WTC11 (cell line): ENCODE results near the gene E2F4. TPM values are rescaled to one million over a fixed set of nuclear protein-coding genes. Genes with fewer than 3 reads are reported as not detected.
A peak's percentile ranks its signal among the peaks of the same experiment; 100 is the strongest.

Source experiments
- ATAC-seq: fragments of 200-7000 bp; cut with Tn5 transposase; 2 replicates; pipeline ENCODE4 v1.10.0; 2021; ENCODE audit warnings: mild to moderate bottlenecking, moderate library complexity
- CTCF ChIA-PET: fragments of 300-600 bp; sonication (Branson Sonifier 250); formaldehyde crosslinking; loops from one replicate; lab custom pipeline; 2021; ENCODE audit warnings: antibody characterized with exemption; lab: Charles Lee
- POLR2A ChIA-PET: fragments of 350-600 bp; sonication (Branson Sonifier 250); formaldehyde crosslinking; loops from one replicate; lab custom pipeline; 2021; ENCODE audit warnings: antibody characterized with exemption; lab: Charles Lee
- DNase-seq: peaks from one replicate; pipeline ENCODE4 v3.0.0; 2021; ENCODE audit warnings: low spot score
- H3K27ac Mint-ChIP-seq: 2 replicates; pipeline ENCODE4 v1.8.0; 2021; ENCODE audit warnings: mixed read lengths
- H3K27me3 Mint-ChIP-seq: 2 replicates; pipeline ENCODE4 v1.8.0; 2021; ENCODE audit warnings: low read depth, mild to moderate bottlenecking, moderate library complexity, mixed read lengths
- H3K36me3 Mint-ChIP-seq: 2 replicates; pipeline ENCODE4 v1.8.0; 2021; ENCODE audit warnings: mixed read lengths
- H3K4me1 Mint-ChIP-seq: 2 replicates; pipeline ENCODE4 v1.8.0; 2022; ENCODE audit warnings: mixed read lengths
- H3K4me3 Mint-ChIP-seq: 2 replicates; pipeline ENCODE4 v1.8.0; 2021; ENCODE audit warnings: mild to moderate bottlenecking, moderate library complexity, mixed read lengths
- H3K9me3 Mint-ChIP-seq: 2 replicates; pipeline ENCODE4 v1.8.0; 2021; ENCODE audit warnings: mixed read lengths
- ATF3 ChIP-seq: sonication (generic); formaldehyde crosslinking; conservative IDR thresholded peaks from 2 replicates; pipeline ENCODE4 v1.8.1; 2022; ENCODE audit warnings: mild to moderate bottlenecking, missing genetic modification reagents
- ETV6 ChIP-seq: sonication (generic); formaldehyde crosslinking; IDR thresholded peaks from 2 replicates; pipeline ENCODE4 v1.8.1; 2022; ENCODE audit warnings: mild to moderate bottlenecking, missing genetic modification reagents
- JAZF1 ChIP-seq: fragments of 250-450 bp; sonication (Bioruptor Pico); IDR thresholded peaks from 2 replicates; pipeline ENCODE4 v1.9.0; 2021; ENCODE audit warnings: moderate library complexity, mild to moderate bottlenecking, inconsistent platforms
- JUN ChIP-seq: sonication (generic); formaldehyde crosslinking; IDR thresholded peaks from 2 replicates; pipeline ENCODE4 v1.8.0; 2023; ENCODE audit warnings: mild to moderate bottlenecking, missing genetic modification reagents
- MXD4 ChIP-seq: fragments of 250-450 bp; sonication (Bioruptor Pico); IDR thresholded peaks from 2 replicates; pipeline ENCODE4 v1.8.0; 2021; ENCODE audit warnings: mild to moderate bottlenecking, moderate library complexity, borderline replicate concordance
- ZBTB21 ChIP-seq: sonication (generic); formaldehyde crosslinking; IDR thresholded peaks from 2 replicates; pipeline ENCODE4 v1.8.1; 2023; ENCODE audit warnings: mild to moderate bottlenecking, missing genetic modification reagents, borderline replicate concordance
- ZNF671 ChIP-seq: fragments of 250-450 bp; sonication (Bioruptor Pico); IDR thresholded peaks from 2 replicates; pipeline ENCODE4 v1.8.0; 2021; ENCODE audit warnings: mild to moderate bottlenecking
- ZSCAN18 ChIP-seq: fragments of 250-450 bp; sonication (Bioruptor Pico); IDR thresholded peaks from 2 replicates; pipeline ENCODE4 v2.1.2; 2022; ENCODE audit warnings: mild to moderate bottlenecking, moderate library complexity
- total RNA-seq: library from RNA; stranded (reverse); gene quantifications from 3 replicates; pipeline ENCODE4 v1.2.3, GENCODE V29; 2021
- TF ChIP-seq, protein P1 (sequence below): sonication (generic); formaldehyde crosslinking; IDR thresholded peaks from 2 replicates; pipeline ENCODE4 v1.8.1; 2023; ENCODE audit warnings: mild to moderate bottlenecking, missing genetic modification reagents, borderline replicate concordance
- TF ChIP-seq, protein P2 (sequence below): fragments of 250-450 bp; sonication (Bioruptor Pico); IDR thresholded peaks from 2 replicates; pipeline ENCODE4 v1.9.0; 2021; ENCODE audit warnings: moderate library complexity, mild to moderate bottlenecking, inconsistent platforms, borderline replicate concordance
- TF ChIP-seq, protein P3 (sequence below): fragments of 250-450 bp; sonication (Bioruptor Pico); conservative IDR thresholded peaks from 2 replicates; pipeline ENCODE4 v1.9.0; 2021; ENCODE audit warnings: mild to moderate bottlenecking
- TF ChIP-seq, protein P4 (sequence below): fragments of 250-450 bp; sonication (Bioruptor Pico); IDR thresholded peaks from 2 replicates; pipeline ENCODE4 v1.8.0; 2021; ENCODE audit warnings: mild to moderate bottlenecking

Gene E2F4
- total RNA-seq, 1 experiment from 2014 or later, result 85.0 TPM

DNA sequence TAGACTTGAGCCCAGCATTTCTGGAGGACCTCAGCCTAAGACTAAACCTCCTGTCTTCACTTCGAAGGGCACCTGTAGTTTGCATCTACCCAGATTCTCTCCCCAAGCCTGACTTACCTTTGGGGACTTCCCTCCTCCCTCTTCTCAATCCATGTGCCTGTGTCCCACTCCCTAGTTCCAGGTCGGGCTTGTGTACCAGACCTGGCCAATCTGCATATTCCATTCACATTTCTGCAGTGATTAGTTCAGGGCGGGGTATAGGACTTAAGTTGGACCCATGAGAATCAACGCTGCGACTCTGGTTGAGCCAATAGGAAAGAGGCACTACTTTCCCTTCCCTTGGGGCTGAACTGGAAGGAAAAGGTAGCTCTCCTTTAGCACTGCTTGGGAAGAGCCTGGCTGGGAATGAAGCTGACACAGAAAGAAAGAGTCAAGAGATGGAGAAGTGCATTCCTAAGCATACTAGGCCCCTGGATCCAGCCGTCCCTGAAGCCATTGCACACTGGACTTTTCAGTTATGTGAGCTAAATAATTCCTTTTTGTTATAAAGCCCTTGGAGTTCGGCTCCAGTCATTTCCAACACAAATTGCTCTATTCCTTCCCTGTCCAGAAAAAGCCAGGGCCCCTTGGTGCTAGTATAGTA is 34.7 kb upstream of the E2F4 start (continued):
- TF ChIP-seq ETV6 (CRISPR knock-in tag) (no peak), ZBTB21 (CRISPR knock-in tag) (no peak)

DNA sequence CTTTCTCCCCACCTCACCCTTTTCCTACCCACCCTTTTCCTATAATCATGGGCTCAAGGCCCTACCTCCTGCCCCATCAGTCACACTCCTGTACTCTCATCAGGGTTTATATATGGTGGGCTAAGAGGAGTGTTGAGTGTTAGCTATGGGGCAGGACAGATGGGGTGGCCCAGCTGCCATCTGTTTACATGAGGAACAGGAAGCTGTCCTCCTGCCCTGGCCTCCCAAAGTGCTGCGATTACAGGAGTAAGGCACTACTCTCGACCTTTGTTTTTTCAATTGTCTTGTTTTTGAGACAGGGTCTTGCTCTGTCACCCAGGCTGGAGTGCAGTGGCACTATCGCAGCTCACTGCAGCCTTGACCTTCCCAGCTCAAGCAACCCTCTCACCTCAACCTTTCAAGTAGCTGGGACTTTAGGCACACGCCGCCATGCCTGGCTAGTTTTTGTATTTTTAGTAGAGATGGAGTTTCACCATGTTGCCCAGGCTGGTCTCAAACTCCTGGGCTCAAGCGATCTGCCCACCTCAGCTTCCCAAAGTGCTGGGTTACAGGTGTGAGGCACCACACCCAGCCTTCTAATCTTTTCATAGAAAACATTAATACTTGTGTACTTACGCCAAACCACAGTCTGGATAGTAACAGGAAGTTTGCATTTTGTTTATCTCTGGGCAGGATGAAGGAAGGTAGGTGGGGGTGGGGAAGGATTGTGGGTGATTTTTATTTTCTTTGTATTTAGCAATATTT is 33.9 kb upstream of the E2F4 start:
- POLR2A ChIA-PET, result interaction anchor here (0.9 kb wide), 1 partner anchor 150 kb away, joined by 3 read pairs; no protein-coding TSS in a partner anchor
- peaks cover 100% of the 10 kb centered on the region for H3K27me3 Mint-ChIP-seq

More for the DNA sequence above, 33.9 kb upstream of the E2F4 start:
- DNase-seq (no peak), ATAC-seq (no peak)
- no peak overlapping the region for H3K27ac Mint-ChIP-seq
- H3K4me3 Mint-ChIP-seq, result peak overlapping the region; percentile 43; the same call in 1 of the 2 replicates
- H3K9me3 Mint-ChIP-seq, result no peaks in the 10 kb centered on the region
- H3K4me1 Mint-ChIP-seq, result peaks cover 25% of the 10 kb centered on the region
- peaks cover 2% of the 10 kb centered on the region; the same call in 1 of the 2 replicates for H3K36me3 Mint-ChIP-seq
- no peak for TF ChIP-seq ZNF671 (CRISPR knock-in tag)
- TF ChIP-seq MXD4 (CRISPR knock-in tag), result no peak
- no peak for TF ChIP-seq ATF3 (CRISPR knock-in tag)
- TF ChIP-seq, protein P1, sequence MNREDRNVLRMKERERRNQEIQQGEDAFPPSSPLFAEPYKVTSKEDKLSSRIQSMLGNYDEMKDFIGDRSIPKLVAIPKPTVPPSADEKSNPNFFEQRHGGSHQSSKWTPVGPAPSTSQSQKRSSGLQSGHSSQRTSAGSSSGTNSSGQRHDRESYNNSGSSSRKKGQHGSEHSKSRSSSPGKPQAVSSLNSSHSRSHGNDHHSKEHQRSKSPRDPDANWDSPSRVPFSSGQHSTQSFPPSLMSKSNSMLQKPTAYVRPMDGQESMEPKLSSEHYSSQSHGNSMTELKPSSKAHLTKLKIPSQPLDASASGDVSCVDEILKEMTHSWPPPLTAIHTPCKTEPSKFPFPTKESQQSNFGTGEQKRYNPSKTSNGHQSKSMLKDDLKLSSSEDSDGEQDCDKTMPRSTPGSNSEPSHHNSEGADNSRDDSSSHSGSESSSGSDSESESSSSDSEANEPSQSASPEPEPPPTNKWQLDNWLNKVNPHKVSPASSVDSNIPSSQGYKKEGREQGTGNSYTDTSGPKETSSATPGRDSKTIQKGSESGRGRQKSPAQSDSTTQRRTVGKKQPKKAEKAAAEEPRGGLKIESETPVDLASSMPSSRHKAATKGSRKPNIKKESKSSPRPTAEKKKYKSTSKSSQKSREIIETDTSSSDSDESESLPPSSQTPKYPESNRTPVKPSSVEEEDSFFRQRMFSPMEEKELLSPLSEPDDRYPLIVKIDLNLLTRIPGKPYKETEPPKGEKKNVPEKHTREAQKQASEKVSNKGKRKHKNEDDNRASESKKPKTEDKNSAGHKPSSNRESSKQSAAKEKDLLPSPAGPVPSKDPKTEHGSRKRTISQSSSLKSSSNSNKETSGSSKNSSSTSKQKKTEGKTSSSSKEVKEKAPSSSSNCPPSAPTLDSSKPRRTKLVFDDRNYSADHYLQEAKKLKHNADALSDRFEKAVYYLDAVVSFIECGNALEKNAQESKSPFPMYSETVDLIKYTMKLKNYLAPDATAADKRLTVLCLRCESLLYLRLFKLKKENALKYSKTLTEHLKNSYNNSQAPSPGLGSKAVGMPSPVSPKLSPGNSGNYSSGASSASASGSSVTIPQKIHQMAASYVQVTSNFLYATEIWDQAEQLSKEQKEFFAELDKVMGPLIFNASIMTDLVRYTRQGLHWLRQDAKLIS (CRISPR knock-in tag), result no peak
- no peak for TF ChIP-seq JAZF1
- TF ChIP-seq ZSCAN18 (CRISPR knock-in tag), result no peak
- TF ChIP-seq, protein P2, sequence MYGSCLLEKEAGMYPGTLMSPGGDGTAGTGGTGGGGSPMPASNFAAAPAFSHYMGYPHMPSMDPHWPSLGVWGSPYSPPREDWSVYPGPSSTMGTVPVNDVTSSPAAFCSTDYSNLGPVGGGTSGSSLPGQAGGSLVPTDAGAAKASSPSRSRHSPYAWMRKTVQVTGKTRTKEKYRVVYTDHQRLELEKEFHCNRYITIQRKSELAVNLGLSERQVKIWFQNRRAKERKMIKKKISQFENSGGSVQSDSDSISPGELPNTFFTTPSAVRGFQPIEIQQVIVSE (CRISPR knock-in tag), result no peak
- TF ChIP-seq, protein P3, sequence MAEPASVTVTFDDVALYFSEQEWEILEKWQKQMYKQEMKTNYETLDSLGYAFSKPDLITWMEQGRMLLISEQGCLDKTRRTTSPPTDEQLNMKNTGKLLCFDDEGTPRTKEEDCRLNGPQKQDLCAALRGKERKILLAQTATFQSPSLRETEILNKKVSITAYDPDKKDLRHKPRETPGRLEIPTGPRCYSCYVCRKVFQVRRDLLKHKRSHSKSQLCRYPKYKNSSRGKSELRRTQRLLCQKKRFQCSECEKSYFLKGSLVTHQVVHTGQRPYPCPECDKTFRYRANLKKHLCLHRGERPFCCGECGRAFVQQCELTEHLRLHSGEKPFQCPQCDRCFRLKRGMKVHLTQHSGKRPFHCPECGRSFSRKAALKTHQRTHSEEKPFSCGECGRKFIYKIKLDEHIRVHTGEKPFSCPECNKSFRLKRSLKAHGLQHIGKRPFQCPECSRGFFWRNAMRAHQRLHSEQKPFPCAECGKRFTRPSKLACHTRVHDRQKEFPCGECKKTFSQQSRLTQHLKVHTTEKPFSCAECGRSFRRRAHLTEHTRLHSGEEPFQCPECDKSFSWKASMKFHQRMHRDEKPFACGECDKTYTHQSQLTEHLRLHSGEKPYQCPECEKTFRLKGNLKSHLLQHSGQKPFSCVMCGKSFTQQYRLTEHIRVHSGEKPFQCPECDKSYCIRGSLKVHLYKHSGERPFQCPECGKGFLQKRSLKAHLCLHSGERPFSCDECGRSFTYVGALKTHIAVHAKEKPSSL (CRISPR knock-in tag), result no peak
- TF ChIP-seq JUN, result no peak
- TF ChIP-seq, protein P4, sequence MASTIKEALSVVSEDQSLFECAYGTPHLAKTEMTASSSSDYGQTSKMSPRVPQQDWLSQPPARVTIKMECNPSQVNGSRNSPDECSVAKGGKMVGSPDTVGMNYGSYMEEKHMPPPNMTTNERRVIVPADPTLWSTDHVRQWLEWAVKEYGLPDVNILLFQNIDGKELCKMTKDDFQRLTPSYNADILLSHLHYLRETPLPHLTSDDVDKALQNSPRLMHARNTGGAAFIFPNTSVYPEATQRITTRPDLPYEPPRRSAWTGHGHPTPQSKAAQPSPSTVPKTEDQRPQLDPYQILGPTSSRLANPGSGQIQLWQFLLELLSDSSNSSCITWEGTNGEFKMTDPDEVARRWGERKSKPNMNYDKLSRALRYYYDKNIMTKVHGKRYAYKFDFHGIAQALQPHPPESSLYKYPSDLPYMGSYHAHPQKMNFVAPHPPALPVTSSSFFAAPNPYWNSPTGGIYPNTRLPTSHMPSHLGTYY (CRISPR knock-in tag), result no peak
- CTCF ChIA-PET, result interaction anchor here (0.7 to 15.3 kb wide), 7 partner anchors 12 to 197 kb away, joined by 3 to 386 read pairs (median 10); partner anchors contain the start of genes CES3, HSF4 and NOL3
